Epithelial cell of esophagus (primary cell): ENCODE data around the gene MS4A15.
"Not testable (repeated sequence)": the region's sequence is repeated elsewhere in the genome, so short reads cannot be mapped to it uniquely, and the experiment has no call there.

ENCODE experiments used
- DNase-seq: peaks from one replicate; pipeline ENCODE4 v3.0.0; 2010; ENCODE audit warnings: low read depth
- H3K4me3 ChIP-seq: 2 replicates; pipeline ENCODE4 v1.5.1; 2011; ENCODE audit warnings: mild to moderate bottlenecking, low read length, control low read depth
- CTCF ChIP-seq: IDR thresholded peaks from 2 replicates; pipeline ENCODE4 v1.5.1; 2011; ENCODE audit warnings: low read depth, mild to moderate bottlenecking, low read length, control low read depth, inconsistent platforms; ENCODE audit not compliant: insufficient read depth; ENCODE audit errors: missing control alignments

The MS4A15 gene

GRCh38 chr11:60750911-60751310 is 5.8 kb upstream of the MS4A15 start:
- TF ChIP-seq CTCF, result no peak
- H3K4me3 ChIP-seq, result no peak overlapping the region
- DNase-seq, result no peak

- DNase-seq, result no peak
- H3K4me3 ChIP-seq, result no peak overlapping the region
- TF ChIP-seq CTCF, result no peak
Measured at GRCh38 chr11:60753309-60753708, 3.4 kb upstream of the MS4A15 start.

- H3K4me3 ChIP-seq, result no peak overlapping the region
- no peak for TF ChIP-seq CTCF
- DNase-seq, result no peak
Measured at GRCh38 chr11:60754887-60755286, 1.8 kb upstream of the MS4A15 start.

- DNase-seq, result no peak
- TF ChIP-seq CTCF, result no peak
- H3K4me3 ChIP-seq, result no peak overlapping the region
Measured at GRCh38 chr11:60757231-60757800, 649 bp downstream of the MS4A15 start.

- not testable (repeated sequence) for DNase-seq, H3K4me3 ChIP-seq
Measured at GRCh38 chr11:60758671-60759070, 2.0 kb downstream of the MS4A15 start.

- not testable (repeated sequence) for DNase-seq, H3K4me3 ChIP-seq
Measured at GRCh38 chr11:60759438-60760225, 3.0 kb downstream of the MS4A15 start.

- DNase-seq, result no peak
- no peak for TF ChIP-seq CTCF
- no peak overlapping the region for H3K4me3 ChIP-seq
Measured at GRCh38 chr11:60761436-60762190, 4.9 kb downstream of the MS4A15 start.
